Choroid plexus epithelial cell (primary cell): Measurements from ENCODE around the gene IFIT1.
A peak's percentile ranks its signal among the peaks of the same experiment; 100 is the strongest.
"Not testable (repeated sequence)": the region's sequence is repeated elsewhere in the genome, so short reads cannot be mapped to it uniquely, and the experiment has no call there.

ENCODE experiments used
- DNase-seq: peaks from one replicate; pipeline ENCODE4 v3.0.0-alpha.2; 2010; ENCODE audit warnings: low read depth
- H3K4me3 ChIP-seq: 2 replicates; pipeline ENCODE4 v1.5.1; 2011; ENCODE audit warnings: low read depth, mild to moderate bottlenecking, control low read depth, low read length, moderate library complexity
- TF ChIP-seq, protein P1 (sequence below): conservative IDR thresholded peaks from 2 replicates; pipeline ENCODE4 v1.5.1; 2011; ENCODE audit warnings: low read depth, mild to moderate bottlenecking, control low read depth, inconsistent platforms, low read length, moderate library complexity

IFIT1 gene

GRCh38 chr10:89388806-89389205 lies 3.6 kb upstream of the IFIT1 start:
- TF ChIP-seq, protein P1, sequence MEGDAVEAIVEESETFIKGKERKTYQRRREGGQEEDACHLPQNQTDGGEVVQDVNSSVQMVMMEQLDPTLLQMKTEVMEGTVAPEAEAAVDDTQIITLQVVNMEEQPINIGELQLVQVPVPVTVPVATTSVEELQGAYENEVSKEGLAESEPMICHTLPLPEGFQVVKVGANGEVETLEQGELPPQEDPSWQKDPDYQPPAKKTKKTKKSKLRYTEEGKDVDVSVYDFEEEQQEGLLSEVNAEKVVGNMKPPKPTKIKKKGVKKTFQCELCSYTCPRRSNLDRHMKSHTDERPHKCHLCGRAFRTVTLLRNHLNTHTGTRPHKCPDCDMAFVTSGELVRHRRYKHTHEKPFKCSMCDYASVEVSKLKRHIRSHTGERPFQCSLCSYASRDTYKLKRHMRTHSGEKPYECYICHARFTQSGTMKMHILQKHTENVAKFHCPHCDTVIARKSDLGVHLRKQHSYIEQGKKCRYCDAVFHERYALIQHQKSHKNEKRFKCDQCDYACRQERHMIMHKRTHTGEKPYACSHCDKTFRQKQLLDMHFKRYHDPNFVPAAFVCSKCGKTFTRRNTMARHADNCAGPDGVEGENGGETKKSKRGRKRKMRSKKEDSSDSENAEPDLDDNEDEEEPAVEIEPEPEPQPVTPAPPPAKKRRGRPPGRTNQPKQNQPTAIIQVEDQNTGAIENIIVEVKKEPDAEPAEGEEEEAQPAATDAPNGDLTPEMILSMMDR, result no peak
- no peak overlapping the region for H3K4me3 ChIP-seq
- no peak for DNase-seq

GRCh38 chr10:89389254-89389653 lies 3.2 kb upstream of the IFIT1 start:
- no peak overlapping the region for H3K4me3 ChIP-seq
- TF ChIP-seq, protein P1, result peak; percentile 57
- peak; percentile 69 for DNase-seq

GRCh38 chr10:89390476-89391225 lies 1.8 kb upstream of the IFIT1 start:
- H3K4me3 ChIP-seq, result no peak overlapping the region
- TF ChIP-seq, protein P1, result no peak
- DNase-seq, result peak; percentile 33

- not testable (repeated sequence) for DNase-seq, H3K4me3 ChIP-seq
Observed at GRCh38 chr10:89391226-89391576, 1.2 kb upstream of the IFIT1 start.

GRCh38 chr10:89392974-89393373 lies 551 bp downstream of the IFIT1 start:
- H3K4me3 ChIP-seq, result peak overlapping the region; percentile 64
- TF ChIP-seq, protein P1, result no peak
- peak; percentile 97 for DNase-seq

DNA sequence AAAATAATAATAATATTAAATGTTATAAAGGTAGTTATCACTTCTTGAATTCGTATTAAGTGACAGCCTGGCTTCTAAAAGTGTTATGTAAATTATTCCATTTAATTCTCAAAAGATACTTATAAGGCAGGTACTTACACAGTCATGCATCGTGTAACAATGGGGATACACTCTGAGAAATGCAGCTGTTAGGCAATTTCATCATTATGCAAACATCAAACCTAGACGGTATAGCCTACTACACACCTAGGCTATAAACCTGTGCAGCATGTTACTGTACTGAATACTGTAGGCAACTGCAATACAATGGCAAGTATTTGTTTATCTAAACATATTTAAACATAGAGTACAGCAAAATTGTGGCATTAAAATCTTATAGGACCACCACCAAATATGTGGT lies 1.5 kb downstream of the IFIT1 start:
- TF ChIP-seq, protein P1, result no peak
- no peak for DNase-seq
- peak overlapping the region; percentile 64 for H3K4me3 ChIP-seq

DNA sequence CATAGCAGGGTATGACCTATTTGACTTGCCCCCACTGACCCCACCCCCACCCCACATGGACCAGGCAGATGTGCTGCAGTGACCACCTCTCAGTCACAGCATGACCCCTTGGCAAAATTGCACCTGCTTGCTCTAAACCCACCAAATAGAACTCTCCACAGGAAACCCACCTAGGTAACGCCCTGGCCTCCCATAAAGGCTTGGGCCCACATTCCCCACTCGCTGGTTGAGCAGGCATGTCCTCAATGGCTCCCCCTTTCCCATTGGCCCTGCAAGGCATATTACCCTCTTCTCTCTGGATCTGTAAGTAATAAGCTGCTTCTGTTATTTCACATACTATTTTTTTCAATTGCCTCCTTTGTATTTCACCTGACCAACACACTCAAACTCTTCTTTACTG lies 2.7 kb downstream of the IFIT1 start:
- DNase-seq, result no peak
- TF ChIP-seq, protein P1, result no peak
- H3K4me3 ChIP-seq, result no peak overlapping the region
